Measurements from ENCODE around the gene LTA. TPM values are rescaled to one million over a fixed set of nuclear protein-coding genes. Genes with fewer than 3 reads are reported as not detected.

Gene LTA
- total and polyA plus RNA-seq, 2 donors (not counting 3 experiments of a cell fraction or from before 2014, with no cell fraction given) = 0.46 TPM; not detected in 1

DNA sequence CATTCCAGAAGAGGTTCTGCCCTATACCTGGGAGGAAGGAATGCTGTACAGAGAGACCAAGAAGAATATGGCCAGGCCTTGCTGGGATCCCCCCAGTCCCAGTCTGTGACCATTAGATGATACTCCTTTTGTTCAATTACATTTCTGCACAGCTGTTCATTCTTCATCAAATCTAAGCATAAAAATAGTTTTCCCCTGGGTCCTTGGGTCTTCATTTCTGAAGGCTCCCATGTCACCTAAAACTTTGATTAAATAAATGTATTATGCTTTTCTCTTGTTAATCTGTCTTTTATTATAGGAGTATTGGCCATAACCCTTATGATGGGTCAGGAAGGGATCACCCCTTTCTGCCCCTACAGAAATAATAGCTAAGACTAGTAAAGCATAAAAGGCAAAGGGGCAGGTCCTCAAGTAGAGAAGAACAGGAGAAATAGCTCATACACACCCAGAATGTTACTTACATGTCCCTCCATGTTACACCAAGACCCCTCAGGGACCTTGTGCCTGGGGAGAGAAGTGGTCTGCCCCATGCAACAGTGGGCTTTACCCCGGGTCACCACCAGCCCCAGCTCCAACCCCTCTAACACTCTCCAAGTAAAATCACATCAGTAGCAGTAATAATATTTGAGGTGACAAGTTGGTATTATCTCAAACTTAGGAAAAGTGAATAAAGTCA lies 2.1 kb upstream of the LTA start:
- H3K4me1 ChIP-seq (ENCODE audit: control insufficient read depth, extremely low read depth, insufficient read depth, low read length) = no peaks in the 10 kb centered on the region
- no peaks in the 10 kb centered on the region for H3K9me1 ChIP-seq (replicated peaks; ENCODE audit: control insufficient read depth, extremely low read depth, insufficient read depth, low read length)
- no TSS peak for BruUV-seq (replicated peaks)
- no peak overlapping the region for H3K4me2 ChIP-seq (ENCODE audit: insufficient read depth, low read length)
- ChIA-PET POLR2A (no interaction called here), CTCF (interaction anchor here (1.4 to 31.0 kb wide), 3 partner anchors 10 to 19 kb away, joined by 3 to 1517 read pairs (median 28); partner anchors contain the start of genes LST1, LTB, NCR3 and TNF)
- H3K27me3 ChIP-seq (ENCODE audit: control insufficient read depth in 2 of 2, insufficient read depth in 2 of 2, low read length in 2 of 2) = no peaks in the 10 kb centered on the region
- H3K4me3 ChIP-seq (replicated peaks in 1 of 3; ENCODE audit: insufficient read depth in 1 of 3, low read depth in 1 of 3, low read length in 3 of 3) = no peak overlapping the region
- intact Hi-C loops (cut with micrococcal nuclease) (no loop called here), dilution Hi-C loops (cut with MboI; ENCODE audit: extremely low pct_ligation_motif_present, low sequenced_read_pairs) (no loop called here)
- FAIRE-seq (no peak), DNase-seq (ENCODE audit: low read depth, low spot score) (no peak)
- H2AFZ ChIP-seq (ENCODE audit: low read depth, low read length) = no peak overlapping the region
- H3K9ac ChIP-seq (replicated peaks; ENCODE audit: extremely low read depth, insufficient read depth, low read length) = no peak overlapping the region
- no peak overlapping the region for H3K27ac ChIP-seq (ENCODE audit: insufficient read depth, low read depth, low read length)
- TF ChIP-seq EZH2 (IDR thresholded peaks at IDR 0.05; ENCODE audit: borderline replicate concordance, low read depth, low read length, severe bottlenecking) (no peak), POLR2A (IDR thresholded peaks at IDR 0.05; ENCODE audit: low read depth, low read length) (no peak)
- TF ChIP-seq, protein P1, sequence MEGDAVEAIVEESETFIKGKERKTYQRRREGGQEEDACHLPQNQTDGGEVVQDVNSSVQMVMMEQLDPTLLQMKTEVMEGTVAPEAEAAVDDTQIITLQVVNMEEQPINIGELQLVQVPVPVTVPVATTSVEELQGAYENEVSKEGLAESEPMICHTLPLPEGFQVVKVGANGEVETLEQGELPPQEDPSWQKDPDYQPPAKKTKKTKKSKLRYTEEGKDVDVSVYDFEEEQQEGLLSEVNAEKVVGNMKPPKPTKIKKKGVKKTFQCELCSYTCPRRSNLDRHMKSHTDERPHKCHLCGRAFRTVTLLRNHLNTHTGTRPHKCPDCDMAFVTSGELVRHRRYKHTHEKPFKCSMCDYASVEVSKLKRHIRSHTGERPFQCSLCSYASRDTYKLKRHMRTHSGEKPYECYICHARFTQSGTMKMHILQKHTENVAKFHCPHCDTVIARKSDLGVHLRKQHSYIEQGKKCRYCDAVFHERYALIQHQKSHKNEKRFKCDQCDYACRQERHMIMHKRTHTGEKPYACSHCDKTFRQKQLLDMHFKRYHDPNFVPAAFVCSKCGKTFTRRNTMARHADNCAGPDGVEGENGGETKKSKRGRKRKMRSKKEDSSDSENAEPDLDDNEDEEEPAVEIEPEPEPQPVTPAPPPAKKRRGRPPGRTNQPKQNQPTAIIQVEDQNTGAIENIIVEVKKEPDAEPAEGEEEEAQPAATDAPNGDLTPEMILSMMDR (IDR thresholded peaks at IDR 0.05; ENCODE audit: extremely low read depth in 1 of 2, insufficient read depth in 1 of 2, low read depth in 1 of 2, low read length in 2 of 2) = no peak
- no peaks in the 10 kb centered on the region for H3K79me2 ChIP-seq (ENCODE audit: control insufficient read depth, insufficient read depth, low read length)
- no peaks in the 10 kb centered on the region for H3K9me3 ChIP-seq (replicated peaks; ENCODE audit: control insufficient read depth, insufficient read depth, low read length)
- no peaks in the 10 kb centered on the region for H3K36me3 ChIP-seq (ENCODE audit: control insufficient read depth in 2 of 2, extremely low read depth in 1 of 2, insufficient read depth in 2 of 2, low read length in 2 of 2)
- no peaks in the 10 kb centered on the region for H4K20me1 ChIP-seq (replicated peaks; ENCODE audit: control insufficient read depth, extremely low read depth, insufficient read depth, low read length)
